ENCODE results near the gene KCNH2. TPM values are rescaled to one million over a fixed set of nuclear protein-coding genes. Genes with fewer than 3 reads are reported as not detected.

KCNH2 gene
- total RNA-seq, 1 donor from 2014 or later = under 0.01 TPM

- TF ChIP-seq CTCF (IDR thresholded peaks at IDR 0.05; ENCODE audit: insufficient read depth, low read length, severe bottlenecking) = no peak
- DNase-seq (ENCODE audit: low read depth) (no peak), FAIRE-seq (no peak)
- Histone ChIP-seq H3K36me3 (ENCODE audit: control insufficient read depth, insufficient read depth, low read length) (no peaks in the 10 kb centered on the region), H3K27me3 (ENCODE audit: control insufficient read depth, insufficient read depth, low read length) (no peaks in the 10 kb centered on the region), H3K4me3 (ENCODE audit: low read depth, low read length) (no peak overlapping the region)
These were observed 35.3 kb downstream of the KCNH2 start for GRCh38 chr7:150942591-150943452.

- H3K4me3 ChIP-seq (ENCODE audit: low read depth, low read length) = no peak overlapping the region
- DNase-seq (ENCODE audit: low read depth) (peak; percentile 58), FAIRE-seq (no peak)
- no peak for TF ChIP-seq CTCF (IDR thresholded peaks at IDR 0.05; ENCODE audit: insufficient read depth, low read length, severe bottlenecking)
- H3K27me3 ChIP-seq (ENCODE audit: control insufficient read depth, insufficient read depth, low read length) = no peaks in the 10 kb centered on the region
- H3K36me3 ChIP-seq (ENCODE audit: control insufficient read depth, insufficient read depth, low read length) = no peaks in the 10 kb centered on the region
These were observed 36.0 kb downstream of the KCNH2 start for GRCh38 chr7:150942001-150942590.

DNA sequence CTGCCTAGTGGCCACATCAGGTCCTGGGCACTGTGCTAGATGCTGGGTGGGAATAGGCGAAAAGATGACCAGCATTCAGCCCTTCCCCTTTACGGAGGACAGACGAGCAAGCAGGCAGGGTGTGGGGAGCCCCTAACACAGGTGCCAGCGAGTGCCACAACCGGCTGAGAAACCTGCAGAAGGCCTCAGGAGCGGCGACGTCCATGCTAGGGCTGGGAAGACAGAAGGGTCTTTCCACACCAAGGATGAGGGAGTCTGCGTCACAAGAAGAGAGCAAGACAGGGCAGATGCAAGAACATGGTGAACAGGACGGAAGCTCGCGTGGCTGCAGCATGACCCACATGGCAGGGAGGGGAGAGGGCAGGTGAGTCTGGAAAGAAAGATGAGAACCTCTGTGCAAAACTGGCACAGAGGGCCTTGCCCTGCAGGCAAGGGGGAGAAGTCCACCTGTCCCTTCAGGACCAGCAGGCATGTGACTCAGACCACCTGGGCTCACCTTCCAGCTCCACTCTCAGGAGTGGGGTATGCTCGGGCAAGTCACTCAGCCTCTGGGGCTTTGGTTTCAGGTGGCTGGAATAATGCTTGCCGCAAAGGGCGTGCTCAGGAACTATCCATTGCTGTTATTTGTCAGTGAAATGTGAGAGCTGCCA, 36.6 kb downstream of the KCNH2 start:
- no peak for TF ChIP-seq CTCF (IDR thresholded peaks at IDR 0.05; ENCODE audit: insufficient read depth, low read length, severe bottlenecking)
- H3K4me3 ChIP-seq (ENCODE audit: low read depth, low read length) = no peak overlapping the region
- FAIRE-seq = no peak
- peak; percentile 55 for DNase-seq (ENCODE audit: low read depth)
- H3K27me3 ChIP-seq (ENCODE audit: control insufficient read depth, insufficient read depth, low read length) = no peaks in the 10 kb centered on the region
- no peaks in the 10 kb centered on the region for H3K36me3 ChIP-seq (ENCODE audit: control insufficient read depth, insufficient read depth, low read length)

- peak; percentile 52 for FAIRE-seq
- Histone ChIP-seq H3K27me3 (ENCODE audit: control insufficient read depth, insufficient read depth, low read length) (no peaks in the 10 kb centered on the region), H3K36me3 (ENCODE audit: control insufficient read depth, insufficient read depth, low read length) (no peaks in the 10 kb centered on the region), H3K4me3 (ENCODE audit: low read depth, low read length) (no peak overlapping the region)
- peak; percentile 82 for DNase-seq (ENCODE audit: low read depth)
- TF ChIP-seq CTCF (IDR thresholded peaks at IDR 0.05; ENCODE audit: insufficient read depth, low read length, severe bottlenecking) = no peak
These were observed 37.6 kb downstream of the KCNH2 start for GRCh38 chr7:150940431-150941102.

GRCh38 chr7:150939466-150939865, 38.7 kb downstream of the KCNH2 start:
- FAIRE-seq = peak; percentile 52
- DNase-seq (ENCODE audit: low read depth) = no peak
- Histone ChIP-seq H3K4me3 (ENCODE audit: low read depth, low read length) (no peak overlapping the region), H3K36me3 (ENCODE audit: control insufficient read depth, insufficient read depth, low read length) (no peaks in the 10 kb centered on the region), H3K27me3 (ENCODE audit: control insufficient read depth, insufficient read depth, low read length) (no peaks in the 10 kb centered on the region)
- TF ChIP-seq CTCF (IDR thresholded peaks at IDR 0.05; ENCODE audit: insufficient read depth, low read length, severe bottlenecking) = no peak
